HG03432 (cell line): ENCODE measurements around the gene RBM10.

ENCODE experiments used
- ATAC-seq: cut with Tn5 transposase; IDR thresholded peaks from one replicate; pipeline ENCODE4 v1.9.1; 2021; ENCODE audit warnings: mild to moderate bottlenecking, moderate library complexity; ENCODE audit not compliant: unreplicated experiment

RBM10 gene

GRCh38 chrX:47174846-47175587, 30.0 kb downstream of the RBM10 start:
- ATAC-seq: no peak

GRCh38 chrX:47175588-47175980, 30.6 kb downstream of the RBM10 start:
- no peak for ATAC-seq

GRCh38 chrX:47176101-47176740, 31.2 kb downstream of the RBM10 start:
- ATAC-seq: no peak

- ATAC-seq: no peak
These were observed 32.1 kb downstream of the RBM10 start for GRCh38 chrX:47177079-47177478.

- no peak for ATAC-seq
These were observed 33.3 kb downstream of the RBM10 start for GRCh38 chrX:47178337-47178736.

GRCh38 chrX:47179221-47179927, 34.4 kb downstream of the RBM10 start:
- ATAC-seq: no peak

GRCh38 chrX:47179928-47180255, 34.9 kb downstream of the RBM10 start:
- no peak for ATAC-seq

GRCh38 chrX:47180346-47180745, 35.3 kb downstream of the RBM10 start:
- ATAC-seq: no peak

GRCh38 chrX:47181301-47181700, 36.3 kb downstream of the RBM10 start:
- no peak for ATAC-seq

GRCh38 chrX:47182106-47182700, 37.2 kb downstream of the RBM10 start:
- ATAC-seq: no peak

GRCh38 chrX:47184486-47184885, 39.5 kb downstream of the RBM10 start:
- no peak for ATAC-seq

- ATAC-seq: no peak
These were observed 40.2 kb downstream of the RBM10 start for GRCh38 chrX:47185241-47185640.

GRCh38 chrX:47186096-47186740, 41.2 kb downstream of the RBM10 start:
- no peak for ATAC-seq

- ATAC-seq: no peak
These were observed 42.2 kb downstream of the RBM10 start for GRCh38 chrX:47187106-47187677.

- ATAC-seq: no peak
These were observed 44.9 kb downstream of the RBM10 start for GRCh38 chrX:47189906-47190305.

- ATAC-seq: peak; percentile 76
These were observed 45.6 kb downstream of the RBM10 start for GRCh38 chrX:47190445-47191269.

- ATAC-seq: no peak
These were observed 46.3 kb downstream of the RBM10 start for GRCh38 chrX:47191331-47191730.

GRCh38 chrX:47191806-47192401, 46.9 kb downstream of the RBM10 start:
- no peak for ATAC-seq

GRCh38 chrX:47193475-47194193, 48.6 kb downstream of the RBM10 start, which contains the start of gene UBA1:
Gene UBA1 (plus strand): TSS chrX:47193829. CDS start chrX:47198803, 4,974 bp downstream.
- ATAC-seq: peak; percentile 70
